ENCODE data around the gene ZNF521.

ZNF521 gene

DNA sequence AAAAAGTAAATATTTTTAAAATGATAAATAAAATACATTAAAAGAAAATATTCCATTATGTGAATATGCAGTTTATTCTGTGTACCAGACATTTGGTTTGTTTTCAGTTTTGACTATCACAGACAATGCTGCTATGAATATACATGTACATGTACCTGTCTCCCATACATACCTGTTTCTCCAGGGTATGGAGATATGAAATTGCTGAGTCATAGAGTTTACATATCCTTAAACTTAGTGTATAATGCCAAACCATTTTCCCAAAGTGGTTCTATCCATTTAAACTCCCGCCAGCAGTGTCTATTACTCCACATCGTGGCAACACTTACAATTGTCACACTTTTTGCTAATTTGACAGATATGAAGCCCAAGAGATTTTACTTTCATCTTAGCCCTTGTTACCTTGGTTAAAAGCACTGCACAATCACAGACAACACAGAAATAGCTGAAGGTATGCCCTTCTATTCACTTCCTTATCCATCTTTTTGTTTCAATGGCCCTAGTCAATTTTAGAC lies 56.3 kb downstream of the ZNF521 start:
- Histone ChIP-seq H3K9ac (ENCODE audit: low read depth in 1 of 2, low read length in 2 of 2) (no peak overlapping the region), H3K27ac (ENCODE audit: low read depth in 2 of 2, low read length in 2 of 2) (no peak overlapping the region)

DNA sequence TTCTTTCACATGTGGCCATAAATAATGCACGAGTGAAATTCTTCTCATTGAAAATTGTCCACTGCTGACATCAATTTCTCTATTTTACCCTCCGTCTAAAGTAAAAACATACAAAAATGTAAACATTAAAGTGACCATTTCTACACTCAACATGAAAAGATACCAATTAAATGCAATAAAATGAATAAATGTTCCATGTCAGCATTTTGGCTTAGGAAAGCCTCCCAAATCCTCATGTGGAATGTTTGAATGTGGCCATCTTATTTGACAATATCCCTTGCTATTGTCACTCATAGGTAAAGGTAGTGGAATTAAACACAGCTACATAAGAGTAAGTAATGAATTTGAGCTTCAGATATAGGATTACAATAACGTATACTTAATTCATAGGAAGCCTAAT lies 60.8 kb downstream of the ZNF521 start:
- H3K27ac ChIP-seq (ENCODE audit: low read depth in 2 of 2, low read length in 2 of 2), result no peak overlapping the region
- H3K4me1 ChIP-seq (ENCODE audit: control insufficient read depth in 2 of 2, insufficient read depth in 2 of 2, low read length in 2 of 2), result no peaks in the 10 kb centered on the region
- no peak overlapping the region for H3K9ac ChIP-seq (ENCODE audit: low read depth in 1 of 2, low read length in 2 of 2)
- no peaks in the 10 kb centered on the region for H3K27me3 ChIP-seq (ENCODE audit: control insufficient read depth in 2 of 2, insufficient read depth in 2 of 2, low read length in 2 of 2)
- no peak overlapping the region for H3K4me3 ChIP-seq (ENCODE audit: low read length in 2 of 2)
- no peaks in the 10 kb centered on the region for H3K9me3 ChIP-seq (ENCODE audit: control insufficient read depth in 2 of 2, low read length in 2 of 2)
- H3K36me3 ChIP-seq (ENCODE audit: control insufficient read depth in 2 of 2, insufficient read depth in 2 of 2, low read length in 2 of 2), result no peaks in the 10 kb centered on the region

More for the DNA sequence above, 56.3 kb downstream of the ZNF521 start:
- H3K36me3 ChIP-seq (ENCODE audit: control insufficient read depth in 2 of 2, insufficient read depth in 2 of 2, low read length in 2 of 2), result no peaks in the 10 kb centered on the region
- H3K27me3 ChIP-seq (ENCODE audit: control insufficient read depth in 2 of 2, insufficient read depth in 2 of 2, low read length in 2 of 2), result no peaks in the 10 kb centered on the region
- H3K9me3 ChIP-seq (ENCODE audit: control insufficient read depth in 2 of 2, low read length in 2 of 2), result no peaks in the 10 kb centered on the region
- no peaks in the 10 kb centered on the region for H3K4me1 ChIP-seq (ENCODE audit: control insufficient read depth in 2 of 2, insufficient read depth in 2 of 2, low read length in 2 of 2)
- H3K4me3 ChIP-seq (ENCODE audit: low read length in 2 of 2), result no peak overlapping the region

DNA sequence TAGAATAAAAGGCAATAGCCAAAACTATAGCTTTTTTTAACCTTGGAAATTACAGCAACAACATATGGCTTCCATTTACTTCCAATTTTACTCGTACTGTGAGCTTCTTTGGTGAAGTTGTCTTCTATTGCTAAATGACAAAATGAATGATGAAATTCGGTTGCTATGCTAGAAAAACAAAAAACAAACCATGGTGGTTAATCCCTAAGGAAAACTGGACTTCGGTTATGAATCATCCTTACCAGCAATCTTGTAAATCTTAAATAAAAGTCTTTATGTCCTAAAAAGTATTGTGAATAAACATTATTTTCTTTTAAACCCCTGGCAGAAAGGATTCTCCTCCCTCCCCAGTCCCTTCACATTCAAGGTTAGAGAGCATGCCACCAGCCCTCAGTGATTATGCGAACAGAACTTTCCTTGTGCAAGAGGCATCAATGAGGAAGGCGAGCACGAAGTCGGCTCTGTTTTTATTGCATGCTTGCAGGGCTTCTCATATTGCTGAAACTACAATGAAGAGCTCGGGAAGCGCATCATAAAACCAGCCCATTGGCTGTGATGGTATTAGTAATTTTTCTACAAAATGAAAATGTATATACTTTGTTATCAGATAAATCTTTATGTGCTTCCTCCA lies 62.9 kb downstream of the ZNF521 start:
- Histone ChIP-seq H3K9ac (ENCODE audit: low read depth in 1 of 2, low read length in 2 of 2) (no peak overlapping the region), H3K4me1 (ENCODE audit: control insufficient read depth in 2 of 2, insufficient read depth in 2 of 2, low read length in 2 of 2) (no peaks in the 10 kb centered on the region), H3K27me3 (ENCODE audit: control insufficient read depth in 2 of 2, insufficient read depth in 2 of 2, low read length in 2 of 2) (no peaks in the 10 kb centered on the region), H3K4me3 (ENCODE audit: low read length in 2 of 2) (no peak overlapping the region), H3K9me3 (ENCODE audit: control insufficient read depth in 2 of 2, low read length in 2 of 2) (no peaks in the 10 kb centered on the region), H3K27ac (ENCODE audit: low read depth in 2 of 2, low read length in 2 of 2) (no peak overlapping the region), H3K36me3 (ENCODE audit: control insufficient read depth in 2 of 2, insufficient read depth in 2 of 2, low read length in 2 of 2) (no peaks in the 10 kb centered on the region)

DNA sequence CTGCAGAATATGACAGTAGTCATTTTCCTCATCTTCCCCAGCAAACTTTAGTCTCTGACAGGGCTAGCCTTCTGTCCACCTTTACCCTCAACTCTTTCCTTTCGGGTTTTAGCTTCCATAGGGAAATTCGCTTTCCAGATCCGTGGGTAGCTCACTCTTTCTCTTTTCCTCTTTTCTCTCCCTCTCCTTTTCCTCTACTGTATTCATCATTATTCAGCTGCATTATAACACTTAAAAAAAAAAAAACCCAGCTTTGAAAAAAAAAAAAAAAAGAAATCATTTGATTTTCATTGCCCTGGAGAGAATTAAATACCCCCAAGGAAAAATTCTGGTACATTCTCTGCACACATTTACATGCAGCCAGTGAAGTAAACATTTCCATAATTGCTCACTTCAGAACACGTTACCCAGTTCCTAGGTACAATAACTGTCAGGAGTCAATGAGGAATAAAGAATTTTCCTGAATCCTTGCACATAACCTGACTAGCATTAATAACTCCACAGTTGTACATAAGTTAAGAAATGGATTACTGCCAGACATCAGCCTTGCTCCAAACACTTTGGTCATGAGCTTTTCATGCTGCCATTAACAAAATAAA lies 63.5 kb downstream of the ZNF521 start:
- Histone ChIP-seq H3K27me3 (ENCODE audit: control insufficient read depth in 2 of 2, insufficient read depth in 2 of 2, low read length in 2 of 2) (no peaks in the 10 kb centered on the region), H3K4me3 (ENCODE audit: low read length in 2 of 2) (no peak overlapping the region), H3K9me3 (ENCODE audit: control insufficient read depth in 2 of 2, low read length in 2 of 2) (no peaks in the 10 kb centered on the region), H3K4me1 (ENCODE audit: control insufficient read depth in 2 of 2, insufficient read depth in 2 of 2, low read length in 2 of 2) (no peaks in the 10 kb centered on the region), H3K27ac (ENCODE audit: low read depth in 2 of 2, low read length in 2 of 2) (no peak overlapping the region), H3K9ac (ENCODE audit: low read depth in 1 of 2, low read length in 2 of 2) (no peak overlapping the region), H3K36me3 (ENCODE audit: control insufficient read depth in 2 of 2, insufficient read depth in 2 of 2, low read length in 2 of 2) (no peaks in the 10 kb centered on the region)

DNA sequence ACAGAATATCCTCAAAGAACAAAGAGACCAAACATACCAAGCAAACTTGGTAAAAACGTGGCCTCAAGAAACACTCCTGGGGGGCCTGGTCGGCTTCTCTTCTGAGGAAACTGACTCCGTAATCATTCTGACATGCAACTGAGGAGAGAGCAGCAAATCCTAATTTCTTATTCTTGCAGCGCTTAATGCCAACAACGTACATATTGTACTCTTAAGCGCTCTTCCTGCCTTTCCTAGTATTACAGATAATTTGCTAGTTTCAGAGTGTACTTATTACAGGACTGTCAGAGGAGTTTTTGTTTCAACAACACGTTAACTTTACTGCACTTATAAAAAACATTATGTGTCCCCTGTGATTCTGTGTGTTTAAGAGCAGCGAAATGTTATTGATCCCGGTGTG lies 64.9 kb downstream of the ZNF521 start:
- Histone ChIP-seq H3K27ac (ENCODE audit: low read depth in 2 of 2, low read length in 2 of 2) (no peak overlapping the region), H3K4me1 (ENCODE audit: control insufficient read depth in 2 of 2, insufficient read depth in 2 of 2, low read length in 2 of 2) (no peaks in the 10 kb centered on the region), H3K9ac (ENCODE audit: low read depth in 1 of 2, low read length in 2 of 2) (no peak overlapping the region), H3K4me3 (ENCODE audit: low read length in 2 of 2) (no peak overlapping the region), H3K9me3 (ENCODE audit: control insufficient read depth in 2 of 2, low read length in 2 of 2) (no peaks in the 10 kb centered on the region), H3K36me3 (ENCODE audit: control insufficient read depth in 2 of 2, insufficient read depth in 2 of 2, low read length in 2 of 2) (no peaks in the 10 kb centered on the region), H3K27me3 (ENCODE audit: control insufficient read depth in 2 of 2, insufficient read depth in 2 of 2, low read length in 2 of 2) (no peaks in the 10 kb centered on the region)

DNA sequence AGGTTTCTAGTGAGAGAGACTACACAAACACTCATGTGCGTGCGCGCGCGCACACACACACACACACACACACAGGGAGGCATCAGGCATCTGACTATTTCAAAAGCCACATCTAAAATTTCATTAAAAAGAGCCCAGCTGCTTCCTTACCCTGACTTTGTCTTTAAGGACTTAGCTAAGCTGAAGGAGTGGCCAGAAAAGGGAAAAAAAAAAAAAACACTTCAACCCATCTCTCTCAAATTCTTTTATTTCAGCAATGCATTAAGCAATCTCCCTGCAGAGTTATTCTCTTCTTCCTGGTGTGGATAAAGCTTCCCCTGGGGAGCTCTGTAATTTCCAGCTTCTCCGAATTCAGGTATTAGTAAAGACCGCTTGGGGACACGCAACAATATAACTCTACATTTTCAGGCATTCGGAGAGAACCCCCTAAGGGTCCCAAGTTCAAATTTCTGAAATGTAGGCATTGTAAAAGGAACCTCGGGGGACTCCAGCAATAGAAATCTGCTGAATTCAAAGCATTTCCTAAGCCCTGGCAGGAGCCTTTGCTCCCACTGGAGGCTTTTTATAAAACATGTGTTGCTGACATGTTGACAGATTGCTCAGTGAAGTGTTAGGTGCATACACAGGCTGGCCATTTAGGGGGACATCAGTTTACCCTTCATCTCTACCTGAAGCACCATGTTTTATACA lies 67.0 kb downstream of the ZNF521 start:
- H3K4me1 ChIP-seq (ENCODE audit: control insufficient read depth in 2 of 2, insufficient read depth in 2 of 2, low read length in 2 of 2), result no peaks in the 10 kb centered on the region
- no peak overlapping the region for H3K4me3 ChIP-seq (ENCODE audit: low read length in 2 of 2)
- H3K27me3 ChIP-seq (ENCODE audit: control insufficient read depth in 2 of 2, insufficient read depth in 2 of 2, low read length in 2 of 2), result no peaks in the 10 kb centered on the region
- H3K36me3 ChIP-seq (ENCODE audit: control insufficient read depth in 2 of 2, insufficient read depth in 2 of 2, low read length in 2 of 2), result no peaks in the 10 kb centered on the region
- H3K27ac ChIP-seq (ENCODE audit: low read depth in 2 of 2, low read length in 2 of 2), result no peak overlapping the region
- H3K9me3 ChIP-seq (ENCODE audit: control insufficient read depth in 2 of 2, low read length in 2 of 2), result no peaks in the 10 kb centered on the region
- H3K9ac ChIP-seq (ENCODE audit: low read depth in 1 of 2, low read length in 2 of 2), result no peak overlapping the region

DNA sequence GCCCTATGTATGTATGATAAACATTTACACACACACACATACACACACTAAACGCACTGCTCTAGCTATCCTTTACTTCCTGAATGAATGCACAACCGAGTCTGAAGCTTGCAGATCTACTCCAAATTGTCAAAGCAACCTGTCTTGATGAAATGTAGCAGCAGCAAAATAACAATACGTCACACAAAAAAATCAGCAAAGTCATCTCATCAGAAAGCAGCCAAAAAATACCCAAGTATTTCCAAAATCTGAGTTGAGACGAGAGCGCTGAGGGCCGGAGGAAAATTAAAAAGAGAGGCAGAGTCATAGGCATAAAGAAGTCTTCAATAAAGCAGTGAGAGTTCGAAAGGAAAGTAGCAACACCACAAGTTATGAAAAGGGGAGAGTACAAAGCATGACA lies 67.7 kb downstream of the ZNF521 start:
- Histone ChIP-seq H3K36me3 (ENCODE audit: control insufficient read depth in 2 of 2, insufficient read depth in 2 of 2, low read length in 2 of 2) (no peaks in the 10 kb centered on the region), H3K27ac (ENCODE audit: low read depth in 2 of 2, low read length in 2 of 2) (no peak overlapping the region), H3K9me3 (ENCODE audit: control insufficient read depth in 2 of 2, low read length in 2 of 2) (no peaks in the 10 kb centered on the region), H3K27me3 (ENCODE audit: control insufficient read depth in 2 of 2, insufficient read depth in 2 of 2, low read length in 2 of 2) (no peaks in the 10 kb centered on the region), H3K9ac (ENCODE audit: low read depth in 1 of 2, low read length in 2 of 2) (no peak overlapping the region), H3K4me1 (ENCODE audit: control insufficient read depth in 2 of 2, insufficient read depth in 2 of 2, low read length in 2 of 2) (no peaks in the 10 kb centered on the region), H3K4me3 (ENCODE audit: low read length in 2 of 2) (no peak overlapping the region)

DNA sequence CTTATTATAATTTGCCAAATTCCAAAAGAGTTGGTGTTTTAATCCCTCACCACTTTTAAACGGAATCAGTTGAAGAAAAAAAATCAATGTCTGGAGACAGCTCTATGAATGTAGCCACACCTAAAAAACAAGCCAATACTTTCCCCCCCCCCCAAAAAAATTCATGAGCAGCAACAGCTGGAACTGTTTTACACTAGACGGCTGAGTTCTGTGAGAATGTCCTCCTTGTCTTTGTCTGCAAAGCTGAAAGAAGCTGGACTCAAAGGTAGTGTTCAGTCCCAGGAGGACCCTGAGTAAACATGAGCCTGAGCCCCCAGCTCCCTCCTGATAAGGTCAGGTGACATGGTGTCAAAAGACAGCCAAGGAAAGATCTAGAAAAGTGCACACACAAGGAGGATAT lies 68.2 kb downstream of the ZNF521 start:
- no peak overlapping the region for H3K9ac ChIP-seq (ENCODE audit: low read depth in 1 of 2, low read length in 2 of 2)
- no peaks in the 10 kb centered on the region for H3K36me3 ChIP-seq (ENCODE audit: control insufficient read depth in 2 of 2, insufficient read depth in 2 of 2, low read length in 2 of 2)
- no peaks in the 10 kb centered on the region for H3K4me1 ChIP-seq (ENCODE audit: control insufficient read depth in 2 of 2, insufficient read depth in 2 of 2, low read length in 2 of 2)
- H3K4me3 ChIP-seq (ENCODE audit: low read length in 2 of 2), result no peak overlapping the region
- no peaks in the 10 kb centered on the region for H3K27me3 ChIP-seq (ENCODE audit: control insufficient read depth in 2 of 2, insufficient read depth in 2 of 2, low read length in 2 of 2)
- no peak overlapping the region for H3K27ac ChIP-seq (ENCODE audit: low read depth in 2 of 2, low read length in 2 of 2)
- H3K9me3 ChIP-seq (ENCODE audit: control insufficient read depth in 2 of 2, low read length in 2 of 2), result no peaks in the 10 kb centered on the region

DNA sequence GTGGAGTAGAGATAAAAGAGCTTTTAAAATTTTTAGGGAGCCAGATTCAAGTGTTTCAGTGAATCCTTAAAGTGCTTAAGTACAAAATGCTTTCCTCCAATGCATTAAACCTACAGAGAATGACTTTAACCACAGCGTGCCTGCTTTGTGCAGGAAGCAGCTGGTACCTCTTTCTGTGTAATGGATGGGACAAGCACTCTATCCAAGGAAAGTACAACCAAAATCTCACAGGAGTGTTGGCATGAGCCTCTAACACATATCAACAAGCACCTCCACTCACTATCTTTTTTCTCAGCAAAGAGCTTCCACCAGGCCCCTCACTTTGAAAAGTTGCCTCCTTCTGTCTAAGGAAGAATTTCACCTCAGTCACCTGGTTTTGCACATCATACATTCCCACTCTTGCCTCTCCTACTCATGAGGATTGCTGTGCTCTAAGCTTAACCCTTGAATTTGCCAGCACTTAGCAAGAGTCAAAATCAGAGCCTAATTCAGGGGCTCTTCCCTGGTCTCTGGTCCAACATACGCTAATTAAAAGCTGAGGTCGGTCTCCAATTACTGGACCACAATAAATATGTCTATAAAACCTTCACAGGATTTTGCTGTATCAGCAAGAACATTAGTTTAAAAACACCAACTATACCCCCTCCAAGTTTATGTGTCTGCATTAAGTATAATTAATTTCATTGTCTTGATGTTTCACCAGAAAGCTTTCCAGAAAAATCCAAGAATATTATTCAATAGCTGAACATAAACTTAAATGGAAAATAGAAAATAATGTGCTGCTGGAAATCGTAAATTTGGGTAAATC lies 68.9 kb downstream of the ZNF521 start:
- no peaks in the 10 kb centered on the region for H3K27me3 ChIP-seq (ENCODE audit: control insufficient read depth in 2 of 2, insufficient read depth in 2 of 2, low read length in 2 of 2)
- no peak overlapping the region for H3K9ac ChIP-seq (ENCODE audit: low read depth in 1 of 2, low read length in 2 of 2)
- H3K4me1 ChIP-seq (ENCODE audit: control insufficient read depth in 2 of 2, insufficient read depth in 2 of 2, low read length in 2 of 2), result no peaks in the 10 kb centered on the region
- H3K4me3 ChIP-seq (ENCODE audit: low read length in 2 of 2), result no peak overlapping the region
- H3K9me3 ChIP-seq (ENCODE audit: control insufficient read depth in 2 of 2, low read length in 2 of 2), result no peaks in the 10 kb centered on the region
- H3K27ac ChIP-seq (ENCODE audit: low read depth in 2 of 2, low read length in 2 of 2), result no peak overlapping the region
- no peaks in the 10 kb centered on the region for H3K36me3 ChIP-seq (ENCODE audit: control insufficient read depth in 2 of 2, insufficient read depth in 2 of 2, low read length in 2 of 2)

DNA sequence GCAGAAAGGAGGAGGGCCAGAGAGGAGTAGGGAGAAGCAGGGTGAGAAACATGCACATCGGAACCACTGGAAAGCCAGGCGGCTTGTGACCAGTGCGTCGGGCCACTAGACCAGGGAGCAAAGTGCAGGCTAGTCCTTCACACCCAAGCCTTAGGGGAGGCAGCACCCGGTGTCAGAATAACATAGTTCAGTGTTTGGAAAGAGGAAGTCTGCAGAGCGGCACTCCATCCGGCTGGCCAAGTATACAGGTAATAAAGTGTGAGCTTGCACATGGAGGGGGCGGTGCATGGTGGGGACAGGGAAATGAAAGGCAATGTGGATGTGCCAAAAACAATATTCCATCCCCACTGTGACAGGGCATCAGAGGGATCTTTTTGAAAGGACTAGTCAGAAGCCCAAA lies 69.7 kb downstream of the ZNF521 start:
- H3K4me3 ChIP-seq (ENCODE audit: low read length in 2 of 2), result no peak overlapping the region
- H3K27ac ChIP-seq (ENCODE audit: low read depth in 2 of 2, low read length in 2 of 2), result no peak overlapping the region
- no peaks in the 10 kb centered on the region for H3K27me3 ChIP-seq (ENCODE audit: control insufficient read depth in 2 of 2, insufficient read depth in 2 of 2, low read length in 2 of 2)
- H3K4me1 ChIP-seq (ENCODE audit: control insufficient read depth in 2 of 2, insufficient read depth in 2 of 2, low read length in 2 of 2), result no peaks in the 10 kb centered on the region
- H3K9me3 ChIP-seq (ENCODE audit: control insufficient read depth in 2 of 2, low read length in 2 of 2), result no peaks in the 10 kb centered on the region
- no peak overlapping the region for H3K9ac ChIP-seq (ENCODE audit: low read depth in 1 of 2, low read length in 2 of 2)
- H3K36me3 ChIP-seq (ENCODE audit: control insufficient read depth in 2 of 2, insufficient read depth in 2 of 2, low read length in 2 of 2), result no peaks in the 10 kb centered on the region

Measured in mucosa of rectum (tissue), 2 donors.